Skeletal muscle tissue (tissue), 4 donors: ENCODE data around the gene UGT1A8. TPM values are rescaled to one million over a fixed set of nuclear protein-coding genes. Genes with fewer than 3 reads are reported as not detected.

ENCODE experiments used
- H3K27ac ChIP-seq: one replicate; pipeline ENCODE4 v1.7.0; 2013; ENCODE audit warnings: mild to moderate bottlenecking, low read depth, low read length, inconsistent platforms
- H3K27me3 ChIP-seq, 3 donors: one replicate each; pipeline ENCODE4 v1.7.0; 2013; ENCODE audit warnings: low read length in 3 of 3; ENCODE audit not compliant: control insufficient read depth in 3 of 3, insufficient read depth in 3 of 3
- H3K36me3 ChIP-seq, 3 donors: one replicate each; pipeline ENCODE4 v1.7.0; 2013; ENCODE audit warnings: low read length in 3 of 3; ENCODE audit not compliant: control insufficient read depth in 3 of 3, insufficient read depth in 3 of 3
- H3K4me1 ChIP-seq, 3 donors: one replicate each; pipeline ENCODE4 v1.7.0; 2013; ENCODE audit warnings: low read length in 3 of 3, mild to moderate bottlenecking in 3 of 3; ENCODE audit not compliant: control insufficient read depth in 3 of 3, insufficient read depth in 3 of 3
- H3K4me3 ChIP-seq, 3 donors: one replicate each; pipeline ENCODE4 v1.7.0; 2013; ENCODE audit warnings: low read length in 3 of 3
- H3K9ac ChIP-seq, 3 donors: one replicate each; pipeline ENCODE4 v1.7.0; 2013; ENCODE audit warnings: low read length in 3 of 3, mild to moderate bottlenecking in 3 of 3, moderate library complexity in 2 of 3, low read depth in 1 of 3
- H3K9me3 ChIP-seq, 3 donors: one replicate each; pipeline ENCODE4 v1.7.0; 2013; ENCODE audit warnings: low read length in 3 of 3; ENCODE audit not compliant: control insufficient read depth in 3 of 3
- total RNA-seq: library from RNA; depleted of rRNA; stranded (reverse); fragments of >200 nt; gene quantifications from one replicate; pipeline ENCODE4 v1.2.3, GENCODE V29; 2014
- donor health status: Osteomylitis.

Gene UGT1A8
- total RNA-seq, 1 donor from 2014 or later: not detected

DNA sequence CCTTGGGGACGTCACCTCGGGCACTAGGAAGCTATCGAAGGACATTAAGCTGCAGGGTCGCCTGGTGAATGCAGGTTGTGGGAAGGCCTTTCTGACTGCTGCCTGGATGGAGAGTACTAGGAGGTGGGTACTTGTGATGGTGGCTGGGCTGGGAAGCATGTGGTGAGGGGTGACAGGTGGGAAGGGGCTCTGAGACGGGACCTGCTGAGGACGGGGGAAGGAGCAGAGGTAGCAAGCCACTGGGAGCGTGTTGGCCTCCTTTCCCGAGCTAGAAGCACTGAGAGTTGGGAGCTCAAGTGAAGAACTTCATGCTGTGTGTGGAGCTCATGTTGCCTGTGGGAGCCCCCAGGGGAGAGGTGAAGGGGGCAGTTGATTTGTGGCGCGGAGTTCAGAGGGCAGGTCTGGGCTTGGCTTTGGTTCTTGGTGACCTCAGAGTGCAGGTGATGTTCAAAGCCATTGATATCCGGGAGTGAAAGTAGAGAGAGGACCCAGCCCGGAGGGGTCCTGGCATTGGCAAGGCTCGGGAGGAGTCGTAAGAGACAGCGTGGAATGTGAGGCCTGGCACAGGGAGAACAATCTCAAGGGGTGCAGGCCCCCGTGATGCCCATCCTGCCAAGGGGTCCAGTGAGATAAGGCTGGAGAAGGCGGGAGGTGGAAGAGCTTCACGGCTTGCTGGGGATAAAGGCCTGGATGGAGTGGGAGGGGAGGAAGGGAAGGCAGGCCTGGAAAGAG, 173.9 kb downstream of the UGT1A8 start:
- Histone ChIP-seq H3K27me3 (no peaks in the 10 kb centered on the region), H3K9ac (no peak overlapping the region), H3K9me3 (peaks cover 0 to 4% (median 0%) of the 10 kb centered on the region in 3 donors), H3K4me3 (no peak overlapping the region), H3K36me3 (no peaks in the 10 kb centered on the region), H3K4me1 (no peaks in the 10 kb centered on the region), H3K27ac (no peak overlapping the region)

DNA sequence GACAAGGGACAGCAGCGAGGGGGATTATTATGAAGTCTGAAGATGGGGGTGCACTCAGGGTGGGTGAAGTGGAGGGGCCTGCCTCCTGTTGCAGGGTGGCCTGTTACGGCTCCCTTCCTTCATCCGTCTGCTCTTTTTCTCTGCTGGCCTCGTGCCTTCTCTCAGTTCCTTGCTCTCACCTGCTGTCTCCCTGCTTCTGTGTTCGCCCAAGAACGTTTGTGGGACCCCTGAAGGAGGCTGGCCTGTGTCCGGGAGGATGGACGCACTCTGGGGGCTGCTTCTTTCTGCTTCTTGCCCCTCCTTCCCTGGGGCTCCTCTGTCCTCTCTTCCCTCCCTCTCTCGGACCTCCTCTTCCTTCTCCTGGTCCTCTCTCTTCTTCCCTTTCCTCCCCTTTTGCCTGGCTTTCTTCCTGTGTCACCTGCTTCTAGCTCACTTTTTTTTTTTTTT, 174.5 kb downstream of the UGT1A8 start:
- Histone ChIP-seq H3K27ac (no peak overlapping the region), H3K9ac (no peak overlapping the region), H3K4me1 (no peaks in the 10 kb centered on the region), H3K9me3 (peaks cover 0 to 4% (median 0%) of the 10 kb centered on the region in 3 donors), H3K4me3 (no peak overlapping the region), H3K27me3 (no peaks in the 10 kb centered on the region), H3K36me3 (no peaks in the 10 kb centered on the region)

DNA sequence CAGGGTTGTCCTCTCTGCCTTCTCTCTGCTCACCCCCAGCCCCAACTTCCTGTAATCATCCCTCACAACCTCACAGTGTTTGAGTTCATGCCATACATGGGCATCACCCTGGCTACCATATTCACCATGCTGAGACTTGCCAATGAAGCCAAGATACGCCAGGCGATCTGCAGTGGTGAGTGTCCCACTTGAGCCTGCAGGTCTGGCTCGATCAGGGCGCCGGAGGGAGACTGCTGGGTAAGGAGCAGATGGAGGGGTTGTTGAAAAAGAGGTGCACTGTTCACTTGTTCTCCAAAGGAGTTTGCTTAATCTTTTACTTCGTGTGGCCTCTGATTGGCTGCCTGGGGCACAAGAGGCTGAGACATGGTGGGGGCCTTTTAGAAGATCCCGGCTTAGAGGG, 175.3 kb downstream of the UGT1A8 start:
- Histone ChIP-seq H3K27me3 (no peaks in the 10 kb centered on the region), H3K9me3 (peaks cover 0 to 4% (median 0%) of the 10 kb centered on the region in 3 donors), H3K4me1 (no peaks in the 10 kb centered on the region), H3K36me3 (no peaks in the 10 kb centered on the region), H3K27ac (no peak overlapping the region), H3K4me3 (no peak overlapping the region), H3K9ac (no peak overlapping the region)

DNA sequence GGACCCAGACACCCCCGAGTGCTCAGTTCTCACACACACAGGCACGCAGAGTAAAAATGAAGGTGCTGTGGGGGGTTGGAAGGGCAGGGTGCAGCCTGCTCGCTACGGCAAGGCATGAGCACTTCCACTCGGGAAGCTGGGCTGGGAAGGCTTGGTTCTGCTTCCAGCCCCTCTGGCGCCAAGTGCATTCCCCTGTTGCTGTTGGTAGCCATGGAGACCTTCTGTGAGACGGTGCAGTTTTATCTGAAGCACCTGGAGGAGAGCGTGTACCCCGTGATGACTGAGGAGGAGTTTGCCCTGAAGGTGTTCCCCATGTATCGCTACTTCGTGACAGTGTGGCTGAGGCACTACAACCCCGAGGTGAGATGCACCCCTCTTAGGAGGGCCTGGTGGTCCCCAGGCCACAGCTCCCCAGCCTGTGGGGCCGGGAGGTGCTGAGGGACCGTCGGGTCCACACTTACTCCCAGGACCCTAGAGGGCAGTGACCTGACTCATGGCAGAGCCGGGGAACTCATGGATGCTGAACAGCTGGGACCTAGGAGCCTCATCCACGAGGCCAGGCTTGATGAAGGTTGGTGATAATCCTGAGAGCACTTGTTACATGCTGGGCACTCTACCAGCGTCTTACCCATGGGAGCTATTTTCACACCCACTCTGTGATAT, 176.2 kb downstream of the UGT1A8 start:
- H3K36me3 ChIP-seq: no peaks in the 10 kb centered on the region
- peaks cover 0 to 4% (median 0%) of the 10 kb centered on the region in 3 donors for H3K9me3 ChIP-seq
- H3K9ac ChIP-seq: no peak overlapping the region
- H3K4me3 ChIP-seq: no peak overlapping the region
- no peaks in the 10 kb centered on the region for H3K4me1 ChIP-seq
- no peak overlapping the region for H3K27ac ChIP-seq
- H3K27me3 ChIP-seq: no peaks in the 10 kb centered on the region

DNA sequence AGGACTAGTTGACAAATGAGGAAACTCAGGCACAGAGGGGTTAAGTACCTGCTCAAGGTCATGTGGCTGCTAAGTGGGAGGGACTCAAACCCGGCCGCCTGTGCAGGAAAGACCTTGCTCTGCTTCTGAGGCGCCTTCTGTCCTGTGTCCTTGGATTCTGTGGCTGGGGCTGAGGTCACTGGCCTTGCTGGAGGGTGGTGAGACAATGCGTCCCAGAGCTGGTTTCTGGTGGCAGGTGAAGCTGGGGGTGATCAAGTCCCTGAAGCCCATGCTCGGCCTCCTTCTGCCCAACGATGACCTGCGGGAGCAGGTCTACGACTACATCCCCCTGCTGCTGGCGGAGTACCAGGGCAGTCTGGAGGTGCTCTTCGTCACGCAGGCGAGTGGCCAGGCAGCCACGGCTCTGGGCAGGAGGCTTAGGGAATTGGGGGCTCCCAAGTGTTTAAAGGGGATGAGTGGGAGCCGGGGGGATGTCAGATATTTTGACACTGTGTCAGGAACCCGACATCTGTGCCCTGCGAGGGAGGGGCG, 176.8 kb downstream of the UGT1A8 start:
- H3K36me3 ChIP-seq: no peaks in the 10 kb centered on the region

DNA sequence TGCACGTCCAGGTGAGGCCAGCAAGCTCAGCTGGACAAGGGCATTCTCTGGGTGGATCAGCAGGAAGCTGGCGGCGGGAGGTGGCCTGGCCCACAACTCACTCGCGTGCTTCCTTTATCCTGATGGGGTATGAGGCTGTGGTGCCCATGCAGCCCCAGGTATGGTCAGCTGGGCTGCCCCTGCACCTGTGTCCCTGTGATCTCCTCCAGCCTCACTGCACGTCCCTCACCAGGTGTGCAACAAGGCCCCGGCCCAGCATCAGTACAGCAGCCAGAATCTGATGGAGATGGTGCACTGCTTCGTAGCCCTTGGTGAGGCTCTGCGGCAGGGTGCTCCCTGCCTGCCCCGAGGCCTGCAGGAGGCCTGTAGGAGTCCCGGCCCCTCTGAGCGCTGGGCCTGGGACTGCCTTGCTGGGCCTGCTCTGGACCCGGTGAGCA, 178.3 kb downstream of the UGT1A8 start:
- Histone ChIP-seq H3K36me3 (no peaks in the 10 kb centered on the region), H3K9ac (no peak overlapping the region)

More for the DNA sequence above, 176.8 kb downstream of the UGT1A8 start:
- no peak overlapping the region for H3K27ac ChIP-seq
- no peaks in the 10 kb centered on the region for H3K4me1 ChIP-seq
- no peak overlapping the region for H3K4me3 ChIP-seq
- peaks cover 0 to under 1% (median 0%) of the 10 kb centered on the region in 3 donors for H3K9me3 ChIP-seq
- H3K9ac ChIP-seq: no peak overlapping the region
- H3K27me3 ChIP-seq: peaks cover 0 to 1% (median 0%) of the 10 kb centered on the region in 3 donors

DNA sequence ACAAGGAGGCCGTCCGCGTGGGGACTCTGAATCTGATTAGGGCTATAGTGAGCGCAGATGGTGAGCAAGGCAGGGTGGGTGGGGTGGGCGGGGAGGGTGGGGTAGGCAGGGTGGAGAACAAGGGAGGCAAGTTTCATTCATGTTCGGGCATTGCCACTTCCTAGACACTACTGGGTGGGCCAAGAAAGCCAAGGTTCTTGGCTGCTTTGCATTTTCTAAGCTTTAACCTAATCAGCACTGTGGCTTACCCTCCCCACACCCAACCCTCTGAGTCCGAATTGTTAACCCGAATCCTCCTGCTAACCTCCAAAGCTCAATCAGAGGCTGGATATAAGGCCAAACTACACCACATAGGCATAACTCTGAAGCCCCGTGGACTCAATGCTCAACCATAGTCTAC, 178.8 kb downstream of the UGT1A8 start:
- Histone ChIP-seq H3K4me1 (no peaks in the 10 kb centered on the region), H3K4me3 (no peak overlapping the region), H3K27me3 (peaks cover 0 to 4% (median 4%) of the 10 kb centered on the region in 3 donors), H3K9me3 (no peaks in the 10 kb centered on the region), H3K36me3 (no peaks in the 10 kb centered on the region), H3K27ac (no peak overlapping the region), H3K9ac (no peak overlapping the region)

More for the DNA sequence above, 178.3 kb downstream of the UGT1A8 start:
- no peaks in the 10 kb centered on the region for H3K9me3 ChIP-seq
- no peaks in the 10 kb centered on the region for H3K4me1 ChIP-seq
- H3K4me3 ChIP-seq: no peak overlapping the region
- H3K27me3 ChIP-seq: peaks cover 0 to 4% (median 4%) of the 10 kb centered on the region in 3 donors
- H3K27ac ChIP-seq: no peak overlapping the region

DNA sequence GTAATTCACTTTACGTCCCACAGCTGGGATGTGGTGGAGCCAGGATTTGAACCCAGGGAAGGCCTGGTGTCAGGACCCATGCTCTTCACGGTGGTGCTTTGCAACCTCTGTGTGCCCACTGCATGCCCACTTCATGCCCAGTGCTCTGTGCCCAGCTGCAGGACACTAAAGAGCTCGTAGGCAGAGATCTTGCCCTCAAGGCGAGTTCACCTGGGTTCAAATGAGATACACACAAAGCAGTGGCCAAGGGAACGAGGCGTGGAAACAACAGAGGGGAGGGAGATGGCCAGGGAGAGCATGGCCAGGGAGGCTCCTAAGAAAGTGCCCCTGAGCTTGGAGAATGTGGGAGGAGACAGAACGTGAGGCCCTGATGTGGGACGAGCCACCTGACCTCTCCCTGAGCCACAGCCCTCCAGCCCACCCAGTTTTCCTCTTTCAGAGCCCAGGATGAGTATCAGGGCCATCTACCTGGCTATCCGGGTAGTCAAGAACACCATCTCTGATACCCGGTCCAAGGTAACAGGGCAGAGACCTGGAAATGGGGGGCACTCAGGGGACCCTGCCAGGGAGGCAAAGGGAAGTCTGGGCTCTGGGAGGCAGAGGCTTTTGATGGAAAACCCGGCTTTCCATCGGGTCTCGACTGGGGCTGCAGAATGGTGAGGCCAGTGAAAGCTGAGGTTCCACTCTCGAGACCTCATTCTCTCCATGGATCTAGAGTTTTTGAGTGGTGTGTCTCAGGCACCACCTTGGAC, 181.1 kb downstream of the UGT1A8 start:
- Histone ChIP-seq H3K9ac (no peak overlapping the region), H3K36me3 (no peaks in the 10 kb centered on the region), H3K27ac (no peak overlapping the region), H3K4me3 (no peak overlapping the region), H3K9me3 (no peaks in the 10 kb centered on the region), H3K4me1 (no peaks in the 10 kb centered on the region), H3K27me3 (peaks cover 0 to 9% (median 4%) of the 10 kb centered on the region in 3 donors)

DNA sequence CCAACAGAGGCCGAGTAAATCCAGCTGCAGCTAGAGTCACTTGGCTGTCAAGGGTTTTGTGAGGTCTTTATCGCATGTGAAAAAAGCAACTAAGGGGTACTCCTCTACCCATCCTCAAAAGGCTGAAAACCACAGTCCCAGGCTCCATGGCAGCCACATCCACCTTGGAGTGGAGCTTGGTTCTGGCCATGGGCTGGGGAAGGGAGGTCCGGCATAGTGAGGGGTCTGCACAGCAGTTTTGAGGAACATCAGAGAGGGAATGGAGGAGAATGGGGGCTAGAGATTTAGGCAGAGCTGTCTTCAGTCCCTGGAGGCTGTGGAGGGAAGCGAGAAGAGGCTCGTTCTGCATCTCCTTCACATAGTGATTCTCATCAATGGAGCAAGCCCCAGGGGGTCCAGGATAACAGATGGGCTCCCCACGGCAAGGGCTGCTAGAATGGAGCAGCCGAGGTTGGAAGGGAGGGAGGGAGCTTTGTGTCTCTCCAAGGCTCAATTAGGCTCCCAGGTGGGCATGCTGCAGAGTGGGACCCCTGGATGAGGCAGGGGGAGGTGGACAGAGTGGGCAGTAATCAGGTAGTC, 181.7 kb downstream of the UGT1A8 start:
- H3K4me3 ChIP-seq: no peak overlapping the region
- no peaks in the 10 kb centered on the region for H3K4me1 ChIP-seq
- no peaks in the 10 kb centered on the region for H3K9me3 ChIP-seq
- H3K27ac ChIP-seq: no peak overlapping the region
- no peak overlapping the region for H3K9ac ChIP-seq
- no peaks in the 10 kb centered on the region for H3K36me3 ChIP-seq
- peaks cover 0 to 9% (median 4%) of the 10 kb centered on the region in 3 donors for H3K27me3 ChIP-seq
